ENCODE measurements around the gene CPA4.

- no peak for TF ChIP-seq EZH2 (IDR thresholded peaks at IDR 0.05; ENCODE audit: insufficient read depth, poor library complexity, severe bottlenecking)
- no peak for TF ChIP-seq EZH2phosphoT487 (IDR thresholded peaks at IDR 0.05; ENCODE audit: insufficient read depth, low read depth)
Measured at GRCh38 chr7:130332259-130333053, 39.5 kb downstream of the CPA4 start.
